Measurements from ENCODE around the gene AKR7A2.

AKR7A2 gene

GRCh38 chr1:19311931-19312781 lies at the start of gene AKR7A2, which contains the start of gene SLC66A1:
Gene AKR7A2, minus strand, starts transcription at chr1:19312144. Its CDS starts 20 bp downstream, at chr1:19312124.
Gene SLC66A1, plus strand, starts transcription at chr1:19312326. Its CDS starts 5,352 bp downstream, at chr1:19317678.
- DNase-seq: peak; percentile 66

GRCh38 chr1:19360843-19361610 lies 49.1 kb upstream of the AKR7A2 start:
- DNase-seq: no peak

GRCh38 chr1:19360432-19360831 lies 48.5 kb upstream of the AKR7A2 start:
- no peak for DNase-seq

GRCh38 chr1:19360016-19360415 lies 48.1 kb upstream of the AKR7A2 start:
- no peak for DNase-seq

- DNase-seq: no peak
Measured at GRCh38 chr1:19359357-19359756, 47.4 kb upstream of the AKR7A2 start.

- DNase-seq: no peak
Measured at GRCh38 chr1:19358710-19359109, 46.8 kb upstream of the AKR7A2 start.

GRCh38 chr1:19357299-19357986 lies 45.5 kb upstream of the AKR7A2 start:
- no peak for DNase-seq

GRCh38 chr1:19356266-19356665 lies 44.3 kb upstream of the AKR7A2 start:
- DNase-seq: no peak

GRCh38 chr1:19354531-19354981 lies 42.6 kb upstream of the AKR7A2 start:
- no peak for DNase-seq

- no peak for DNase-seq
Measured at GRCh38 chr1:19353596-19353995, 41.7 kb upstream of the AKR7A2 start.

GRCh38 chr1:19352839-19353238 lies 40.9 kb upstream of the AKR7A2 start:
- no peak for DNase-seq

GRCh38 chr1:19351873-19352272 lies 39.9 kb upstream of the AKR7A2 start:
- DNase-seq: no peak

- no peak for DNase-seq
Measured at GRCh38 chr1:19350566-19350965, 38.6 kb upstream of the AKR7A2 start.

- DNase-seq: no peak
Measured at GRCh38 chr1:19349999-19350398, 38.1 kb upstream of the AKR7A2 start.

- no peak for DNase-seq
Measured at GRCh38 chr1:19348441-19349198, 36.7 kb upstream of the AKR7A2 start.

GRCh38 chr1:19347533-19348172 lies 35.7 kb upstream of the AKR7A2 start:
- no peak for DNase-seq

- no peak for DNase-seq
Measured at GRCh38 chr1:19346026-19346425, 34.1 kb upstream of the AKR7A2 start.

GRCh38 chr1:19345391-19345790 lies 33.4 kb upstream of the AKR7A2 start:
- no peak for DNase-seq

- DNase-seq: no peak
Measured at GRCh38 chr1:19344831-19345230, 32.9 kb upstream of the AKR7A2 start.

- DNase-seq: no peak
Measured at GRCh38 chr1:19344372-19344810, 32.4 kb upstream of the AKR7A2 start.

GRCh38 chr1:19343617-19344350 lies 31.8 kb upstream of the AKR7A2 start:
- no peak for DNase-seq

Measured in kidney glomerular epithelial cell (primary cell).